Cerebellar nuclear complex (tissue), 1 donor: Measurements from ENCODE around the gene LRRC39.
"Not testable (repeated sequence)": the region's sequence is repeated elsewhere in the genome, so short reads cannot be mapped to it uniquely, and the experiment has no call there.

Source experiments
- DNase-seq, 2 experiments: peaks; one replicate each; lab custom pipeline; 2025; lab: John Stamatoyannopoulos, UW

LRRC39 gene

DNA sequence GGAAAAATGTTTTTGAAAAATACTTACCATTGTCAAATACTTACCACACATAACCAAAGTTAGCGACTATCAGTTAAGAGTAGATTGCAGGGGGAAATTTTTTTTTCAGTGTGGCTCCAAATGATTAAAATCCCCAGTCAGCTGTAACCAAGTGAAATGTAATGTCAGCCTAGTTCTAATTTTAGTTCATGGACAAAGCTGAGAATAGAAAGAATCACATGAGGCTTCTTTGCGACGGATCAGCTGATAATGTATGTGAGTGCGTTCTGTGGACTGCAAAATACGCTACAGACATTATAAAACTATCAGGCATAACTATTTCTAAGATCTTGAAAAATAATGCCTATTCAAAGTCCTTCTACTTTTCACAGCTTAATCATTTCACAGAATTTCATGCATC lies at the start of gene LRRC39:
Gene LRRC39 (minus strand): TSS at position 166 of the 400 bp plus-strand sequence. CDS start 9,740 bp downstream, outside the sequence.
- DNase-seq = no peak

DNA sequence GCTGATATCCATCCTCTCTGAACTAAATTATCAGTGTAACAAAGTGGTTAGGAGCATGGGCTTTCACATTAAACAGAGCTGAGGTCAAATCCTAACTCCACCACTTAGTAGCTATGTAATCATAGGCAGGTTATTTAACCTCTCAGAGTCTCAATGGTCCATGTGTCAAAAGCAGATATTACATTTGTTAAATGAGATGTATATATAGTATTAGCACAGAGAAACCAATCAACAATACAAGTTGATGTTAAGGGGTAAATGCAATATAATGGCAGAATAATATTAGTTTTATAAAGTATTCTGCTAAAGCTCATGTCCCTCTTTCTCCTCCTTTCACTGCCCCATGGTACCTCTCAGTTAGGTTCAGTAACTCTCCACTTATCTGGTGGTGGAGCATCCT lies 44.4 kb upstream of the LRRC39 start:
- no peak for DNase-seq

DNA sequence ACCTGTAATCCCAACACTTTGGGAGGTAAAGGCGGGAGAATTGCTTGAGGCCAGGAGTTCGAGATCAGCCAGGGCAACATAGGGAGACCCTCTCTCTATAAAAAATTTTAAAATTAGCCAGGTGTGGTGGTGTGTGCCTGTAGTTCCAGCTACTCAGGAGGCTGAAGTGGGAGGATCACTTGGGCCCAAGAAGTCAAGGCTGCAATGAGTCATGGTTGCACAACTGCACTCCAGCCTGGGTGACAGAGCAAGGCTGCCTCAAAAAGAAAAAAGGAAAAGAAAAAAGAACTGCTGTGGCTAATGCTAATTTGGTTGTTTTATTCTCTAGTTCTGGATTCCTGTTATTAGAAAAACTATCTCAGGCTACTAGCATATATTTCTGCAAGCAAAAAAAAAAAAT lies 41.8 kb upstream of the LRRC39 start:
- no peak for DNase-seq

DNA sequence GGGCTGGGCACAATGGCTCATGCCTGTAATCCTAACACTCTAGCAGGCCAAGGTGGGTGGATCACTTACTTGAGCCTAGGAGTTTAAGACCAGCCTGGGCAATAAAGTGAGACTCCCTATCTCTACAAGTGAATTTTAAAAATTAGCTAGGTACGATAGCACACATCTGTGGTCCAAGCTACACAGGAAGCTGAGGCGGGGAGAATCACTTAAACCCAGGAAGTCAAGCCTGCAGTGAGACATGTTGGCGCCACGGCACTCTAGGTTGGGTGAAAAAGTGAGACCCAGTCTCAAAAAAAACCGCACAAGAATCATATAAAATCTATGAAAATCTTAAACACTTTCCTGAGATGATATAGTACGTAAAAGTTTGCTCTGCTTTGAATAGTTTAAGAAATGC lies 41.4 kb upstream of the LRRC39 start:
- DNase-seq = no peak

DNA sequence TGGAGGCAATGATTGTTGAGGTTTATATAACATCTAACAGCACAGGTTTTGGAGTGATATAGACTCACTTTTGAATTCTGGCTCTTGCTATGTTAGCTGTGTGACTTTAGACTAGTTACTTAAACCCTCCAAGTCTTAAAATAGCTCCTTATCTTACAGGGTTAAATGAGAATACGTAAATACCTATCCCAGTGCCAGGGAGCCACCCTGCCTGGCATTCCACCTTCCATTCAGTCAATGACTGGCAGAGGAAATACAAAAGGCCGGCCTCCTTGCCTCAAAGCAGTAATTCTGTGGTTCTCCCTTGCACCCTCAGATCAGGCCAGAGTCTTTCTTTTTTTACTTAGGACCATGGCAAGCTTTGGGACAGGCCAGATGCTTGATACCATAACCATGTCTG lies 39.8 kb upstream of the LRRC39 start:
- no peak for DNase-seq

DNA sequence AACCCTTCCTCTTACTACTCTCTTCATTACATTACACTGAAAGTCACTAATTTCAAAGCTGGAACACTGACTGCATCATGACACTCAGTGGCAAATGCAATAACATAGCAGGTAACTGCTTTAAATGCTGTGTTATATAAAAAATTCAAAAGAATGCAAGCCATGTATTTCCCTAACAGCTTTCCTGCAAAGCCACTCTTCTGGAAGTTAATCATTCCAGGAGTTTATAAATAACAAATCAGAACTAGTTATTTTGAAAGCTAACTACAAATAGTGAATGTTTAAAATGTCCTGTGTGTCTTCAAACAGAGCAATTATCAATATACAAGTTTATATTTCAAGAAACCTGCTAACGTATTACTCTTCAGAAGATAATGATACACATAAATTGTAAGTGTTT lies 37.0 kb upstream of the LRRC39 start:
- DNase-seq = no peak

DNA sequence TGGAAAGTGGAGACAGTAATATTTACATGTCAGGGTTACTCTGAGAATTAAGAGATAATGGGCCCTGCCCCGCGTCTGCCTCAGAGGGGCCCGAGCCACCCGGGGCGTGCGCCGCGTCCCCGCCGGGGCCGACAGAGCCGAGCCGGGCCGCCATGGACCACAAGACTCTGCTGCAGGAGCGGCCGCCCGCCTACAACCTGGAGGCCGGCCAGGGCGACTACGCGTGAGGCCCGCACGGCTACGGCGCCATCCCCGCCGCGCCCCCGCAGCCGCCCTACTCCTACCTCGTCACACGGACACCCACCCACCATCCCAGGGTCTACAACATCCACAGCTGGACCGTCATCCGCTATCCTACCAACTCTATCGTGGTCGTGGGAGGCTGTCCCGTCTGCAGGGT lies 35.1 kb upstream of the LRRC39 start:
- no peak for DNase-seq

DNA sequence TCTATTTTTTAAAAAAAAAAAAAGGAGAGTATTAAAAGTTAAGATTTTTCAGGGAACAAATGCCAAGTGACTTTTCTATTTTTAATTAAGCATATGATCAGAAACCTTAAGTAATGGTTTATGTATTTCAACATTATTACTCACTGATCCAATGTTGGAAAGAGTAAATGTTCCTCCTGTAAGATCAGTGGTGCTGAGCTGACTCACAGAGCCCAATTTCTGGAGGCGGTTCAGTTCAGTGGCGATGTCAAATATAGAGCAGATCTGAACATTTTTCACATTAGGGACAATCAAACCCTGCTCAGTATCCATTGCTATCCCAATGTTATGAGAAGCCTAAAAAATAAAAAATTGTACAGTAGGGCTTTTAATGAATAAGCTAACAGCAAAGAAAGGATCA lies 28.2 kb upstream of the LRRC39 start:
- DNase-seq = no peak

DNA sequence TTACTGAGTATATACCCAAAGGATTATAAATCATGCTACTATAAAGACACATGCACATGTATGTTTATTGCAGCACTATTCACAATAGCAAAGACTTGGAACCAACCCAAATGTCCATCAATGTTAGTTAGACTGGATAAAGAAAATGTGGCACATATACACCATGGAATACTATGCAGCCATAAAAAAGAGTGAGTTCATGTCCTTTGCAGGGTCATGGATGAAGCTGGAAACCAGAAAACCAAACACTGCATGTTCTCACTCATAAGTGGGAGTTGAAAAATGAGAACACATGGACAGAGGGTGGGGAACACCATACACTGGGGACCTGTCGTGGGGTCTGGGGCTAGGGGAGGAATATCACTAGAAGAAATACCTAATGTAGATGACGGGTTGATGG lies 27.5 kb upstream of the LRRC39 start:
- DNase-seq = not testable (repeated sequence)

DNA sequence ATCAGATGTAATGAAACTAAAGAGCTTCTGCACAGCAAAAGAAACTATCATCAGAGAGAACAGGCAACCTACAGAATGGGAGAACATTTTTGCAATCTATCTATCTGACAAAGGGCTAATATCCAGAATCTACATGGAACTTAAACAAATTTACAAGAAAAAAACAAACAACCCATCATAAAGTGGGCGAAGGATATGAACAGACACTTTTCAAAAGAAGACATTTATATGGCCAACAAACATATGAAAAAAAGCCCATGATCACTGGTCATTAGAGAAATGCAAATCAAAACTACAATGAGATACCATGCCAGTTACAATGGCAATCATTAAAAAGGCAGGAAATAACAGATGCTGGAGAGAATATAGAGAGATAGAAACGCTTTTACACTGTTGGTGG lies 27.0 kb upstream of the LRRC39 start:
- not testable (repeated sequence) for DNase-seq

DNA sequence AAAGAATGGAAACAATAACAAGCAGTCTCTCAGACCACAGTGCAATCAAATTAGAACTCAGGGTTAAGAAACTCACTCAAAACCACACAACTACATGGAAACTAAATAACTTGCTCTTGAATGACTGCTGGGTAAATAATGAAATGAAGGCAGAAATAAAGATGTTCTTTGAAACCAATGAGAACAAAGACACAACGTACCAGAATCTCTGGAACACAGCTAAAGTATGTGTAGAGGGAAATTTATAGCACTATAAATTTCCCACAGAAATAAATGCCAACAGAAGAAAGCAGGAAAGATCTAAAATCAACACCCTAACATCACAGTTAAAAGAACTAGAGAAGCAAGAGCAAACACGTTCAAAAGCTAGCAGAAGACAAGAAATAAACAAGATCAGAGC lies 24.6 kb upstream of the LRRC39 start:
- not testable (repeated sequence) for DNase-seq

DNA sequence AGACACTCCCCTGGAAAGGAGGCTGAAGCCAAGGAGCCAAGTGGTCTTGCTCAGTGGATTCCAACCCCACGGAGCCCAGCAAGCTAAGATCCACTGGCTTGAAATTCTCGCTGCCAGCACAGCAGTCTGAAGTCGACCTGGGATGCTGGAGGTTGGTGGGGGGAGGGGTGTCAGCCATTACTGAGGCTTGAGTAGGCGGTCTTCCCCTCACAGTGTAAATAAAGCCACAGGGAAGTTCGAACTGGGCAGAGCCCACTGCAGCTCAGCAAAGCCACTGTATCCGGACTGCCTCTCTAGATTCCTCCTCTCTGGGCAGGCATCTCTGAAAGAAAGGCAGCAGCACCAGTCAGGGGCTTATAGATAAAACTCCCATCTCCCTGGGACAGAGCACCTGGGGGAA lies 22.0 kb upstream of the LRRC39 start:
- DNase-seq = not testable (repeated sequence)

DNA sequence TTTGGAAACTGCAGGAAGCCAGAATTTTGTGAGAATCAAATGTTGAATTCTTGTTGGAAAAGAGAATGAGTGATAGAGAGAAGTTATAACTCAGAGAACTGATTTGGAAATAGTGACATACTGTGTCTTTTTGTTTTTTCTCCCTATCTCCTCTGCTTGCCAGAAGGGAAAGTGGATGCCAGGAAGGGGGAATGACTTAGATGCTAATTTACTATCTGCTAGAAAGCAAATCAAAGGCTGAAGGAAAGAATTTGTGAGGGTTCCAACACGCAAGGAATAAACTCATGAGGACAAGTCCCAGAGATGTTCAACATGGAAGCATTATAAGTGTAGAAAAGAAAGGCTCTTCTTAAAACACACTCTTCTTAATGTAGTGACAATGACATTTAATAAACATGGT lies 20.5 kb upstream of the LRRC39 start:
- no peak for DNase-seq

DNA sequence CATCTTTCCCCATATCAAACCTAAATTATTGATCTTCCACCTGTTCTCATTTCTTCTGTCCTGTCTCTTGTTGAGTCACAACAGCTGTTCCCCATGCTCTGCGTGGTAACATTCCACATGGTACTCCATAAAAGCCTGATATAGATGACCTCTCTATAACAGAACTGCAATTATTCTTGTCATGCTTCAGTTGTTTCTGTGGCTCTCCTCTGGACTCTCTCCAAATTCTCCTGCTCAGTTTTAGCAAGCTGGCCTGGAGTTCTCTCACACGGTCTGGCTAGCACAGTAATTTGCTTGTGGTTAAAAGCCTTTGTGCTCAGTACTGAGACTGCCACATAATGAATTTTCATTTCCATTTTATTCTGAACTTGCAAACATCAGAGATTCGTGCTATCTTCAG lies 10.6 kb upstream of the LRRC39 start:
- DNase-seq = no peak

DNA sequence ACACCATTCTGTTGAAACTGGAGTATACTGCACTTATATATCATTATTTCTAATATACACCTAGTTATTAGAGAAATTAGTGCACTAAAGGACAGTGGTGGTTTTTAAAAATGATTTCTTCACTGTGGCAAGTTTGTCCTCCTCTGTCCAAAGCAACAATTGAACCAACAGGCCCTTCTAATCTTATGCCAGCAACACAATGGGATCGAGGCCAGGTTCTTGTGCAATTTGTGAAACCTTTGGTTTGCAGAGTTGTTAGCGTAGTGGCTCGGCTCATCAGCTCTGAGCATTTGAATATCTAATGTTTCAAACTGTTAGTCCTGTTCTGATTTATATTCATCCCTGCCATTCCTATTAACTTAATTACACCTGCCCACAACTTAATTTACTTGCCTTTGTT lies 9.9 kb upstream of the LRRC39 start:
- no peak for DNase-seq

DNA sequence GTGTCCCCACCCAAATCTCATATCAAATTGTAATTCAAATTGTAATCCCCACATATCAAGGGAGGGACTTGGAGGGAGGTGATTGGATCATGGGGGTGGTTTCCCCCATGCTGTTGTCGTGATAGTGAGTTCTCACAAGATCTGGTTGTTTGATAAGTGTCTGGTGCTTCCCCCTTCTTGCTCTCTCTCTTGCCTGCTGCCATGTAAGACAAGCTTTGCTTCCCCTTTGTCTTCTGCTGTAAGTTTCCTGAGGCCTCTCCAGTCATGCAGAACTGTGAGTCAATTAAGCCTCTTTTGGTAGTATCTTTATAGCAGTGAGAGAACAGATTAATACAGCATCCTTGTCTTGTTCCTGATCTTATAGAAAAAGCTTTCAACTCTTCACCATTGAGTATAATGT lies 6.5 kb upstream of the LRRC39 start:
- DNase-seq = no peak

DNA sequence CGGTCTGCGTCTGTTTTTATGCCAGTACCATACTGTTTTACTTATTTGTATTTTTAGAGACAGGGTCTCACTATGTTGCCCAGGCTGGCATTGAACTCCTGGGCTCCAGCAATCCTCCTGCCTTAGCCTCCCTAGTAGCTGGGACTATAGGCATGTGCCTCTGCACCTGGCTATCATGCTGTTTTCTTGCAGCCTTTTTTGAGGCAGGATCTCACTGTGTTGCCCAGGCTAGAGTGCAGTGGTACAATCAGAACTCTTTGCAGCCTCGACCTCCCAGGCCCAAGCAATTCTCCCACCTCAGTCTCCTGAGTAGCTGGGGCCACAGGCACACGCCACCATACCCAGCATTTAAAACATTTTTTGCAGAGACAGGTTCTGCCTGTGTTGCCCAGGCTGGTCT lies 5.3 kb upstream of the LRRC39 start:
- no peak for DNase-seq

DNA sequence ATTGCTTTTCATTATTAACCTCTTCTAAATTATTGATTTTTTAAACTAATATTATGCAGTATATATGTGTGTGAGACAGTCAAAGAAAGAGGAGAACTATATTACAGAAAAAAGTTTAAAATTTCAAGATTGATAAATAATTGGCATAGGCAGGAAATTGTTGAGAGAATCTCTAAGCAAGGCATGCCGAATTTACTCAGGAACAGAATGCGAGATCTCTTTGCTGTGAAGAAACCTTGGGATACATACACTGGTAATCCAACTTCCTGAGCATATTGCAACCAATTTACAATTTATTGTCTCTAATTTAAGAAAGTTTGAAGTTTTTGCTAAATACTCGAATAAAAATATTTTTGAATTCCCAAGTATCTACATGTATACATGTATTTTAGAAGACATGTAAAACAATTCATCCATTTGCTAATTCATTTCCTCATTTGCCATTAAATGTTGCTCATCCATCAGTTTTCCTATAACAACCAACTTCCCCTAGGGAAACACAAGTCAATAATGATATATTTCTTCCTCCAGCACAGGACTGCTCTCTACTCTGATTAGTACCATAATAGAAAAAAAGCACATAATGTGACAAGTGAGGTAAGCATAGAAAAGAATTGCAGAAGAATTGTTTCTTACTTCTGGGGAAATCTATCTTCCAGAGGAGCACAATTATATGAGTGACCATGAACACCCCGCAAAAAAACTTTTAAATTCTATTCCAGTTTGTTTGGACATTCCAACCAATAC lies 588 bp downstream of the LRRC39 start:
- no peak for DNase-seq

DNA sequence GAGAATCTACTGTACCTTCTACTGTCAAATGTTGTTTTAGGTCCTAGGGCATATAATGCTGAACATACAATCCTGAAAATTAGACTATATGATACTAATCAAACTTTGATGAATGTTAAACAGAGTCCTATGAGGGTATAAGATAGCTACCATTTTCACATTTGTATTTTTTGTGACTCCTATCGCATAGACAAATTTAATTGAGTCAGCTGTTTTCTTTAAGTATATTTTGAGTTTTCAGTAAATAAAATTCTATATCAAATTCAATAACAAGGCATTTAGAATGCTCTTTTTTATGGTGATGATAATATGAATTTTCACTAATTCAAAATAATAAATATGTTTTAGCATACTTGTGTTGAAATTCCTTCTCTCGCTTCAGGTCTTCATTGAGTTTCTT lies 10.0 kb downstream of the LRRC39 start:
- DNase-seq = no peak

DNA sequence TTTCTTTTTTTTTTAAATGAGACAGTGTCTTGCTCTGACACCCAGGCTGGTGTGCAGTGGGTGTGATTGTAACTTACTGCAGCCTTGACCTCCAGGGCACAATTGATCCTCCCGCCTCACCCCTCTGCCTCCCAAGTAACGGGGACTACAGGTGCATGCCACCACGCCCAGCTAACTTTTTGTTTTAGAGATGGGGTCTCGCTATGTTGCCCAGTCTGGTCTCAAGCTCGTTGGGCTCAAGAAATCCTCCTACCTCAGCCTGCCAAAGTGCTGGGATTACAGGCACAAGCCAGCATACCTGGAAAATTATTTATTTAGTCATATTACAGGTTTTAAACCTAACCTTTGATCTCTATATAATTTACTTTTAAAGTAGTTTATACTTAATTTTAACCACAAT lies 13.4 kb downstream of the LRRC39 start:
- no peak for DNase-seq

DNA sequence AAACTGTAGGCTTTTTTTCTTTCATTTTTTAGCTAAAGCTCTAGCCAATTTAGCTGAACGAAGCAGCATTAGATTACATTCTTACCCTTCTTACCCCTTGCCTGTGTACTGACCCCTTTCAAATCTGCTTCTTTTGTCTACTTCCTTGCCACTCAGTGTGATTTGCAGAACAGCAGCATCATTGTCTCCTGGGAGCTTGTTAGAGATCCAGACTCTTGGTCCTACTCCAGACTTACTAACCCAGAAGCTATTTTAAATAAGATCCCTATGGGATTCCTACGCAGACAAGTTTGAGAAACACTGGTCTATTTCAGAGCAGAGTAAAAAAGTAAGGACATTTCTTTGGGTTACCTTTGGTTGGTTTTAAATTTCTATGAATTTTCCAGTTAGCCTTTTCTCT lies 13.8 kb downstream of the LRRC39 start:
- DNase-seq = no peak

DNA sequence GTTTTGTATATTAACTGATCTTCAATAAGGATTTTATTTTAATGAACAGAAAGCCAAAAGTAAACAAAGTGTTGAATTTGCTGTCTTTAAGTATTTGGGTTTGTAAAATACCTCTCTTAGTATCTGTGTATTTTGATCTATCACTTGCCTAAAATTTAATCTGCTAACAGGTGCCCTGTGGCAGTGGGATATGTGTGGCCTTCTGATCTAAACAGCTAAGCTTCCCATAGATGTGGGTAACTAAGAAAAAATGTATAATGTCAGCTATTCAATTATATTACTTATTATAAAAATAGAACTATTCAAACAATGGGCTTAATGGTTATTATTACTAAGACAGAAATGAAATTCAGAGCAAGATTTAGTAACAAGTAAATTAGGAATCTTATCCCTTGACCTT lies 15.2 kb downstream of the LRRC39 start:
- DNase-seq = no peak

DNA sequence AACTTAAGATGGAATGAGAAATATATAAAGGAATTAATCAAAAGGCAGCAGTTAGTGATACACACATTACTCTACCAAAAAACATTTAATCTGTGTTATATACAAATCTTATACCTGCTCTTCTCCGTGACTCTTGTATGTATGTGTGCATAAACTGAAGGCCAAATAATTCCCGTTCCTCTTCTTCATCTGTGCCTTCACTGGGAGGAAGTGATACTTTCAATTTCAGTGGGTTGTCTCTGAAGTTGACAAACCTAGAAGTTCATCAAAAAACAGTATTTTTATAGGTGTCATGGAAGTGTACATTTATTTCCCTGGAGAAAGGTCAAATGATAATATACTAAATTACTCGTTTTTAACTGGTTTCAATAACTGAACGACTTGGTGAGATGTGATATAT lies 25.8 kb downstream of the LRRC39 start:
- no peak for DNase-seq

DNA sequence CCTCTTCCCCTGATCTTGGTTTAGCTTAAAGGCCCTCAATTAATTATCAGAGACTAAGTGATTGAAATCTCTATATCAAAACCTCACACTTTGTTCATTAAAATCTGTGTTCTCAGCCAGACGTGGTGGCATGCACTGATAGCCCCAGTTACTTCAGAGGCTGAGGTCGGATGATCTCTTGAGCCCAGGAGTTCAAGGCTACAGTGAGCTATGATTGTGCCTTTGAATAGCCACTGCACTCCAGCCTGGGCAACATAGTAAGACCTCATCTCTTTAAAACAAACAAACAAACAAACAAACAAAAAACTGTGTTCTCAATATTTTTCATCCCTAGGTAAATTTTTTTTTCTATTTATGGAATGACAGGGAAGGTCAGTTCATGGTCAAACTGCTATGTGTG lies 26.4 kb downstream of the LRRC39 start:
- DNase-seq = no peak
